Measurements from ENCODE around the gene SYNGR1.

SYNGR1 gene

DNA sequence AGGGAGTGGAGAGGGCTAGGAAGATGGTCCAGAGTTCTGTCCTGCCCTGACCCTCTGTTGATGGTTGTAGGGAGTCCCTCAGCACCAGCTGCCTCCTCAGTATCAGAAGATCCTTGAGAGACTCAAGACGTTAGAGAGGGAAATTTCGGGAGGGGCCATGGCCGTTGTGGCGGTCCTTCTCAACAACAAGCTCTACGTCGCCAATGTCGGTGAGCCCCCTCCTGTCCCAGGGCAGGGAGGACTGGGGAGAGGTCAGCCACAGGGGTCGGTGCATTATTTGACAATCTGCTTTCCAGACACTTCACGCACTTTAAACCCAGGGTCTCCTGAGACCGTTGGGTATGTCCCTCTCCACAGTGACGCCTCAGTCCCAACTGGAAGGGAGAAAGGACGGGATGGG is 67.8 kb downstream of the SYNGR1 start:
- no peak for DNase-seq (ENCODE audit: low read depth)
- TF ChIP-seq, protein P1, sequence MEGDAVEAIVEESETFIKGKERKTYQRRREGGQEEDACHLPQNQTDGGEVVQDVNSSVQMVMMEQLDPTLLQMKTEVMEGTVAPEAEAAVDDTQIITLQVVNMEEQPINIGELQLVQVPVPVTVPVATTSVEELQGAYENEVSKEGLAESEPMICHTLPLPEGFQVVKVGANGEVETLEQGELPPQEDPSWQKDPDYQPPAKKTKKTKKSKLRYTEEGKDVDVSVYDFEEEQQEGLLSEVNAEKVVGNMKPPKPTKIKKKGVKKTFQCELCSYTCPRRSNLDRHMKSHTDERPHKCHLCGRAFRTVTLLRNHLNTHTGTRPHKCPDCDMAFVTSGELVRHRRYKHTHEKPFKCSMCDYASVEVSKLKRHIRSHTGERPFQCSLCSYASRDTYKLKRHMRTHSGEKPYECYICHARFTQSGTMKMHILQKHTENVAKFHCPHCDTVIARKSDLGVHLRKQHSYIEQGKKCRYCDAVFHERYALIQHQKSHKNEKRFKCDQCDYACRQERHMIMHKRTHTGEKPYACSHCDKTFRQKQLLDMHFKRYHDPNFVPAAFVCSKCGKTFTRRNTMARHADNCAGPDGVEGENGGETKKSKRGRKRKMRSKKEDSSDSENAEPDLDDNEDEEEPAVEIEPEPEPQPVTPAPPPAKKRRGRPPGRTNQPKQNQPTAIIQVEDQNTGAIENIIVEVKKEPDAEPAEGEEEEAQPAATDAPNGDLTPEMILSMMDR (IDR thresholded peaks at IDR 0.05; ENCODE audit: control insufficient read depth, extremely low read depth, insufficient read depth): no peak
- H3K4me3 ChIP-seq (ENCODE audit: low read depth, low read length): no peak overlapping the region

DNA sequence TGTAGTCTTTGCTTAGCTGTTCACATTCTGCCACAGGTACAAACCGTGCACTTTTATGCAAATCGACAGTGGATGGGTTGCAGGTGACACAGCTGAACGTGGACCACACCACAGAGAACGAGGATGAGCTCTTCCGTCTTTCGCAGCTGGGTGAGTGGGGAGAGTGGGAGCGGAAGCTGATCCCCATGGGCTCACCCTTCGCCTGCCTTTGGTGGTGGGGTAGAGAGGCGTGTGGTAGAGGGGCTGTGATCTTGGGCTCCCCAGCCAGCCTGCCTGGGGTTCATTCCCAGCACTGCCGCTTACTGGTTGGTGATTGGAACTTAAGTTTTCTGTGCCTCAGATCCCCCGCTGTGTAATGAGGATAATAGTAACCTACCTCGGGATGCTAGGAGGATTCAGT is 68.9 kb downstream of the SYNGR1 start:
- H3K4me3 ChIP-seq (ENCODE audit: low read depth, low read length): no peak overlapping the region
- TF ChIP-seq, protein P1 (IDR thresholded peaks at IDR 0.05; ENCODE audit: control insufficient read depth, extremely low read depth, insufficient read depth): no peak
- DNase-seq (ENCODE audit: low read depth): no peak

DNA sequence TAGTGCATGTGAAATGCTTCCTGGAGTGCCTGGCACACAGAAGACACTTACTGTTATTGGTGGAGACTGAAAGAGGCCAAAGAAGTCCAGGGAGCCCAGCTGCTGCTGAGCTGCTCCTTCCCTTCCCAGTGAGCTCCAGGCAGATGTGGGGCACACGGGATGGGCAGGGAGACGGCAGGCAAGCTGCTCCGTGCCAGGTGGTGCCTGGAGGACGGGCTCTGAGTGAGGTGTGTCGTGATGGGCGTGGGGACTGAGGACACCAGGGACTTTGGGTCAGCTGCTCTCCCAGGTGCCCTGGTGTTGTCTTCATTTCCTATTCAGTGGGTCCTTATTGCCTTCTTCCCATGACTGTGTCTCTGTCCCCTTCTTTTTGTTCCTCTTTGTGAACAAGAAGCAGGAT is 69.3 kb downstream of the SYNGR1 start:
- TF ChIP-seq, protein P1 (IDR thresholded peaks at IDR 0.05; ENCODE audit: control insufficient read depth, extremely low read depth, insufficient read depth): no peak
- no peak overlapping the region for H3K4me3 ChIP-seq (ENCODE audit: low read depth, low read length)
- no peak for DNase-seq (ENCODE audit: low read depth)

DNA sequence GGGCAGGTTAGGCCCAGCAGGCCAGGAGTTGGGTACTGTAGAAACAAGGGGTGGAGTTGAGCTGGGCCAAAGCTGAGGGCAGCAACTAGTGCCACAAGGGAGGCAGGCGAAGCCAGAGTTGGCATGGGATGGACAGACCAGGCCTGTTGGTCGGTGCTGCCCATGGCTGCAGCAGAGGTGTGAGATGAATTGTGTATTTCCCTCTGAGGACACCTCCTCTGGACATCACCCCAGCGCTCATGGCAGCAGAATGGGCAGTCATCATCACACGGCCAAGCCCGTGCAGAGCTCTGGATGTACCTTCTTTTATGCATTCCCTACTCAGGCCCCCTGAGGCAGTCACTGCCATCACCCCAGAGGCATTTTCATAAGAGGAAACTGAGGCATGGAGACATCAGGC is 70.1 kb downstream of the SYNGR1 start:
- TF ChIP-seq, protein P1 (IDR thresholded peaks at IDR 0.05; ENCODE audit: control insufficient read depth, extremely low read depth, insufficient read depth): no peak
- DNase-seq (ENCODE audit: low read depth): no peak
- H3K4me3 ChIP-seq (ENCODE audit: low read depth, low read length): no peak overlapping the region

DNA sequence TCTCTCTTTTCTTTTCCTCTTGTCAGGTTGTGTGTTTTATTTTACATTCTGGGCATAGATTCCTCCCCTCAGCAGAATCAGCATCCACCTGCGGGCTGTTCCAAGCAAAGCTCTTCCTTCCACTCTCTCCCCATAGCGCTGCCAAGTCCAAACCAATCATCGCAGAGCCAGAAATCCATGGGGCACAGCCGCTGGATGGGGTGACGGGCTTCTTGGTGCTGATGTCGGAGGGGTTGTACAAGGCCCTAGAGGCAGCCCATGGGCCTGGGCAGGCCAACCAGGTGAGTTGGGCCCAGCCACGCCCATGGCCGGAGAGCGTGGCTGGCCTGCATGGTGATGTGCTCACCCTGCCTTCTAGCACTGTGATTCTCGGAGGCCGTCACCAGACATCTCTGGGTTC is 71.9 kb downstream of the SYNGR1 start:
- TF ChIP-seq, protein P1 (IDR thresholded peaks at IDR 0.05; ENCODE audit: control insufficient read depth, extremely low read depth, insufficient read depth): no peak
- no peak overlapping the region for H3K4me3 ChIP-seq (ENCODE audit: low read depth, low read length)
- no peak for DNase-seq (ENCODE audit: low read depth)

DNA sequence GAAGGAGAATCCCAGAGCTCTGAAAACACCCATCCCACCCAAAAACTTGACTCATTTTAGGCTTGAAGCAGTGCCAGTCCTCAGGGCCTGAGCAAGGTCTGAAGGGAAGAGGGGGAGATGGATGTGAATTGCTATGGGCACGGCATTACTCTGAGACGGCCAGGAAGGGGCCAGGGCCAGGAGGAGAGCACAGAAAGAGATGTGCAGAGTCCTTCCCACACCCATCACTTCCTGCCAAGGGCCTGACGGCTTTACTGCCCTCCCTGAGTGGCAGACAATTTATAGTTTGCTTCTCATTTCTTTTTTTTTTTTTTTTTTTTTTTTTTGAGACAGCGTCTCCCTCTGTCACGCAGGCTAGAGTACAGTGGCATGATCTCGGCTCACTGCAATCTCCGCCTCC is 72.3 kb downstream of the SYNGR1 start:
- TF ChIP-seq, protein P1 (IDR thresholded peaks at IDR 0.05; ENCODE audit: control insufficient read depth, extremely low read depth, insufficient read depth): no peak
- no peak overlapping the region for H3K4me3 ChIP-seq (ENCODE audit: low read depth, low read length)
- no peak for DNase-seq (ENCODE audit: low read depth)

DNA sequence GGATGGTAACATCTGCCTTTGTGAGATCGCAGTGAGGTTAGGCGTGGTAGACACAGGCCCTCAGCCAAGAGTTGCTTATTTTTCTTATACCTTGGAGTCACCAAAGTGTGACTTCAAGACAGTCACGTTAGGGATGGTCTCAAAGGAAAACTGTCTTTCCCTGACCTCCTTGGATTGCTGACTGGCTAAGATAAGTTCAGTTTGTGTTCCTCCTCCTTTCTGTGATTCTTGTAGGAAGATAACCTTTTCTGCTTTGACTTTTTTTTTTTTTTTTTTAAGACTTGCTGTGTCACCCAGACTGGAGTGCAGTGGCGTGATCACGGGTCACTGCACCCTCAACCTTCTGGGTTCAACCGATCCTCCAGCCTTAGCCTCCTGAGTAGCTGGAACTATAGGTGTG is 72.9 kb downstream of the SYNGR1 start:
- no peak overlapping the region for H3K4me3 ChIP-seq (ENCODE audit: low read depth, low read length)
- DNase-seq (ENCODE audit: low read depth): no peak
- TF ChIP-seq, protein P1 (IDR thresholded peaks at IDR 0.05; ENCODE audit: control insufficient read depth, extremely low read depth, insufficient read depth): no peak
